K562 (cell line): ENCODE results near the gene PDCD7. TPM values are rescaled to one million over a fixed set of nuclear protein-coding genes. Genes with fewer than 3 reads are reported as not detected.

Experiments
- ATAC-seq: fragments of 200-7000 bp; cut with Tn5 transposase; 3 replicates; pipeline ENCODE4 v1.9.1; 2020; ENCODE audit warnings: moderate library complexity
- BruUV-seq: library from RNA; stranded (reverse); fragments of 400-500 nt; replicated peaks from 2 replicates; lab custom pipeline; 2021; lab: Mats Ljungman, UMichigan
- CTCF ChIA-PET: fragments of 300-600 bp; formaldehyde crosslinking; extraction: SDS; loops from one replicate; lab custom pipeline; 2021; ENCODE audit warnings: low intra/inter-chr PET ratio; lab: Yijun Ruan, JAX
- POLR2A ChIA-PET: fragments of 300-600, 350-650 bp; sonication (Branson Sonifier 250); formaldehyde crosslinking; extraction: SDS; loops from one replicate; lab custom pipeline; 2021; ENCODE audit warnings: antibody characterized with exemption, inconsistent platforms; lab: Yijun Ruan, JAX
- DNase-seq, 4 experiments: peaks; one replicate each; pipeline versions ENCODE4 v3.0.0 to v3.0.0-alpha.2; 2011 to 2018; ENCODE audit warnings: low spot score in 3 of 4, mixed read lengths in 3 of 4; ENCODE audit errors: extremely low read depth in 1 of 4
- FAIRE-seq: peaks from 2 replicates; lab custom pipeline; 2011; peaks lifted over from hg19 to GRCh38; lab: Jason Lieb, UNC
- H2AFZ ChIP-seq: 2 replicates; pipeline ENCODE4 v1.6.0; 2011; ENCODE audit warnings: low read depth, low read length, control low read depth, inconsistent platforms
- H3K27ac ChIP-seq: fragments of 200-600 bp; 3 replicates; pipeline ENCODE4 v1.8.0; 2011; ENCODE audit warnings: low read depth, mild to moderate bottlenecking, control low read depth, inconsistent platforms, low read length, moderate library complexity, mixed read lengths; ENCODE audit errors: extremely low read depth
- H3K27me3 ChIP-seq, 2 experiments: fragments of 300-600 bp in 1 of 2; 2 replicates in 1 of 2; 3 replicates in 1 of 2; pipeline versions ENCODE4 v1.6.0 to v1.8.0; 2011; ENCODE audit warnings: inconsistent platforms in 2 of 2, low read length in 2 of 2, mild to moderate bottlenecking in 1 of 2, mixed read lengths in 1 of 2, moderate library complexity in 1 of 2; ENCODE audit not compliant: control insufficient read depth in 2 of 2, insufficient read depth in 2 of 2
- H3K36me3 ChIP-seq: fragments of 300-600 bp; 3 replicates; pipeline ENCODE4 v1.8.0; 2011; ENCODE audit warnings: mild to moderate bottlenecking, low read length, inconsistent platforms; ENCODE audit not compliant: control insufficient read depth, insufficient read depth
- H3K4me1 ChIP-seq, 2 experiments: fragments of 200-600 bp in 1 of 2; replicated peaks in 1 of 2; 2 replicates in 1 of 2; 3 replicates in 1 of 2; pipeline versions ENCODE4 v1.5.1 to v1.8.0; 2011; ENCODE audit warnings: inconsistent platforms in 2 of 2, low read length in 2 of 2, mild to moderate bottlenecking in 1 of 2, mixed read lengths in 1 of 2, moderate library complexity in 1 of 2; ENCODE audit not compliant: control insufficient read depth in 2 of 2, insufficient read depth in 2 of 2
- H3K4me2 ChIP-seq: 2 replicates; pipeline ENCODE4 v1.6.1; 2011; ENCODE audit warnings: low read length, control low read depth, inconsistent platforms, mixed read lengths; ENCODE audit not compliant: insufficient read depth
- H3K4me3 ChIP-seq: fragments of 200-600 bp; sonication (generic), shearing (Covaris generic); 2 replicates; pipeline ENCODE4 v1.5.1; 2016; ENCODE audit warnings: control low read depth, inconsistent platforms
- H3K79me2 ChIP-seq: fragments of 200-600 bp; 3 replicates; pipeline ENCODE4 v1.8.0; 2011; ENCODE audit warnings: low read length, inconsistent platforms; ENCODE audit not compliant: control insufficient read depth, insufficient read depth
- H3K9ac ChIP-seq, 2 experiments: 2 replicates each; pipeline versions ENCODE4 v1.6.0 to v1.6.1; 2011; ENCODE audit warnings: low read depth in 2 of 2, low read length in 2 of 2, control low read depth in 1 of 2, inconsistent platforms in 1 of 2, mild to moderate bottlenecking in 1 of 2, mixed read lengths in 1 of 2; ENCODE audit not compliant: insufficient read depth in 1 of 2
- H3K9me1 ChIP-seq: one replicate; pipeline ENCODE4 v1.6.0; 2011; ENCODE audit warnings: inconsistent platforms, mild to moderate bottlenecking, low read length, moderate library complexity; ENCODE audit not compliant: control insufficient read depth, insufficient read depth
- H3K9me3 ChIP-seq: replicated peaks from 2 replicates; pipeline ENCODE4 v1.5.1; 2011; ENCODE audit warnings: low read depth, low read length, inconsistent platforms; ENCODE audit not compliant: control insufficient read depth, insufficient read depth
- H4K20me1 ChIP-seq: replicated peaks from 2 replicates; pipeline ENCODE4 v1.6.1; 2011; ENCODE audit warnings: low read length, inconsistent platforms, mixed read lengths; ENCODE audit not compliant: control insufficient read depth, insufficient read depth
- KDM5B ChIP-seq: fragments of 200-600 bp; sonication (generic); IDR thresholded peaks from 2 replicates; pipeline ENCODE4 v1.6.1; 2012; ENCODE audit warnings: low read depth, mild to moderate bottlenecking, moderate library complexity, low read length, control low read depth, inconsistent platforms; ENCODE audit not compliant: insufficient replicate concordance
- ZFP1 ChIP-seq: fragments of 450-650 bp; formaldehyde crosslinking; IDR thresholded peaks from 2 replicates; pipeline ENCODE4 v1.4.0; 2020; ENCODE audit warnings: mild to moderate bottlenecking, mixed read lengths
- ZNF316 ChIP-seq: fragments of 450-650 bp; IDR thresholded peaks from 2 replicates; pipeline ENCODE4 v1.6.1; 2016
- WGBS: fragments of 100-300 bp; shearing (Covaris generic); methylation state at CpG from one replicate; pipeline ENCODE4 v1.1.6; 2016; ENCODE audit warnings: low coverage, mixed read lengths; ENCODE audit not compliant: insufficient coverage; ENCODE audit errors: missing lambda C conversion rate; 5-methylcytosine and 5-hydroxymethylcytosine counted together
- in situ Hi-C: fragments of 300-500 bp; cut with MboI; formaldehyde crosslinking; loops from 4 replicates; pipeline ENCODE4 v1.15.0; 2018; ENCODE audit warnings: inconsistent platforms, mixed read lengths
- intact Hi-C: fragments of 100-400 bp; cut with micrococcal nuclease; formaldehyde crosslinking; loops from 2 replicates; pipeline ENCODE4 v1.14.2; 2022
- polyA plus RNA-seq, 8 experiments: library from polyadenylated mRNA; depleted of rRNA in 4 of 8; stranded (reverse) in 5 of 8; unstranded in 3 of 8; fragments of >200 nt; fragmentation: Nextera tagmentation in 2 of 8; fragmentation: Illumina TruSeq in 1 of 8; extraction: Ambion mirVana in 2 of 8; extraction: Trizol in 1 of 8; gene quantifications; 2 replicates each; pipeline versions ENCODE4 v1.2.1 to v1.2.3, GENCODE V29; 2011 to 2014; ENCODE audit warnings: inconsistent platforms in 1 of 8, missing spikeins in 1 of 8
- total RNA-seq, 7 experiments: library from RNA; depleted of rRNA in 6 of 7; stranded (reverse); fragments of >200 nt in 6 of 7; fragmentation: Illumina TruSeq in 2 of 7; extraction: Trizol in 2 of 7; gene quantifications; 2 replicates each; pipeline versions ENCODE4 v1.2.1 to v1.2.3, GENCODE V29; 2011 to 2021; ENCODE audit warnings: low replicate concordance in 1 of 7
- TF ChIP-seq, protein P1 (sequence below): fragments of 450-650 bp; formaldehyde crosslinking; IDR thresholded peaks from 2 replicates; pipeline ENCODE4 v1.4.0; 2020; ENCODE audit warnings: mild to moderate bottlenecking, mixed read lengths

The PDCD7 gene
- total and polyA plus RNA-seq, 9 of the 15 experiments (the other 6 are each of a cell fraction or from before 2014, with no cell fraction given) = 11.8 to 30.2 (median 18.8) TPM

GRCh38 chr15:65081270-65081669 lies 52.3 kb downstream of the PDCD7 start:
- H3K9me3 ChIP-seq = no peaks in the 10 kb centered on the region; the same call in 1 of the 2 replicates
- ATAC-seq (no peak), FAIRE-seq (no peak), DNase-seq (no peak)
- H3K27me3 ChIP-seq = peaks cover 31 to 61% of the 10 kb centered on the region in 2 experiments
- WGBS = 3% methylated on average over 6 of the region's 6 CpGs
- no peak overlapping the region for H3K4me2 ChIP-seq
- H4K20me1 ChIP-seq = peaks cover under 1% of the 10 kb centered on the region; the same call in 1 of the 2 replicates
- H3K79me2 ChIP-seq = no peaks in the 10 kb centered on the region
- H3K9me1 ChIP-seq = no peaks in the 10 kb centered on the region
- intact Hi-C loops = no loop called here
- H3K4me3 ChIP-seq = no peak overlapping the region
- no peaks in the 10 kb centered on the region for H3K36me3 ChIP-seq
- no peak overlapping the region for H3K9ac ChIP-seq
- no peak overlapping the region for H3K27ac ChIP-seq
- ChIA-PET CTCF (no interaction called here), POLR2A (interaction anchor here (1.6 to 2.6 kb wide), 2 partner anchors 12 to 224 kb away, joined by 4 to 7 read pairs; partner anchors contain the start of gene RNU5B-1)
- in situ Hi-C loops = no loop called here
- H2AFZ ChIP-seq = no peak overlapping the region
- peaks cover 0 to 16% of the 10 kb centered on the region in 2 experiments; a peak in 2 of 5 replicates for H3K4me1 ChIP-seq
- BruUV-seq = no TSS peak
- no peak for TF ChIP-seq KDM5B
- TF ChIP-seq, protein P1, sequence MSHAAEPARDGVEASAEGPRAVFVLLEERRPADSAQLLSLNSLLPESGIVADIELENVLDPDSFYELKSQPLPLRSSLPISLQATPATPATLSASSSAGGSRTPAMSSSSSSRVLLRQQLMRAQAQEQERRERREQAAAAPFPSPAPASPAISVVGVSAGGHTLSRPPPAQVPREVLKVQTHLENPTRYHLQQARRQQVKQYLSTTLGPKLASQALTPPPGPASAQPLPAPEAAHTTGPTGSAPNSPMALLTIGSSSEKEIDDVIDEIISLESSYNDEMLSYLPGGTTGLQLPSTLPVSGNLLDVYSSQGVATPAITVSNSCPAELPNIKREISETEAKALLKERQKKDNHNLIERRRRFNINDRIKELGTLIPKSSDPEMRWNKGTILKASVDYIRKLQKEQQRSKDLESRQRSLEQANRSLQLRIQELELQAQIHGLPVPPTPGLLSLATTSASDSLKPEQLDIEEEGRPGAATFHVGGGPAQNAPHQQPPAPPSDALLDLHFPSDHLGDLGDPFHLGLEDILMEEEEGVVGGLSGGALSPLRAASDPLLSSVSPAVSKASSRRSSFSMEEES (CRISPR knock-in tag) = peak; percentile 48
- TF ChIP-seq, all 486 proteins: peak for 1

GRCh38 chr15:65079580-65079979 lies 54.0 kb downstream of the PDCD7 start:
- no peaks in the 10 kb centered on the region for H3K79me2 ChIP-seq
- H3K4me2 ChIP-seq = no peak overlapping the region
- H3K4me3 ChIP-seq = no peak overlapping the region
- no peak overlapping the region for H3K27ac ChIP-seq
- in situ Hi-C loops = no loop called here
- no peak overlapping the region for H3K9ac ChIP-seq
- H3K36me3 ChIP-seq = no peaks in the 10 kb centered on the region
- peaks cover 23 to 45% of the 10 kb centered on the region in 2 experiments for H3K27me3 ChIP-seq
- H2AFZ ChIP-seq = no peak overlapping the region
- ChIA-PET POLR2A (interaction anchor here (0.8 to 1.0 kb wide), 2 partner anchors 13 to 225 kb away, joined by 3 read pairs; partner anchors contain the start of gene RNU5B-1), CTCF (no interaction called here)
- TF ChIP-seq ZNF316 (peak; percentile 26; the same call in 1 of the 2 replicates), ZFP1 (CRISPR knock-in tag) (no peak)
- intact Hi-C loops = no loop called here
- ATAC-seq (no peak), FAIRE-seq (no peak), DNase-seq (no peak)
- H3K9me3 ChIP-seq = no peaks in the 10 kb centered on the region; the same call in 1 of the 2 replicates
- H4K20me1 ChIP-seq = no peaks in the 10 kb centered on the region
- H3K9me1 ChIP-seq = no peaks in the 10 kb centered on the region
- BruUV-seq = no TSS peak
- H3K4me1 ChIP-seq = peaks cover 0 to 16% of the 10 kb centered on the region in 2 experiments; a peak in 2 of 5 replicates
- WGBS = 7% methylated on average over 5 of the region's 5 CpGs
